ENCODE data around the gene CSF1R.

Gene CSF1R

DNA sequence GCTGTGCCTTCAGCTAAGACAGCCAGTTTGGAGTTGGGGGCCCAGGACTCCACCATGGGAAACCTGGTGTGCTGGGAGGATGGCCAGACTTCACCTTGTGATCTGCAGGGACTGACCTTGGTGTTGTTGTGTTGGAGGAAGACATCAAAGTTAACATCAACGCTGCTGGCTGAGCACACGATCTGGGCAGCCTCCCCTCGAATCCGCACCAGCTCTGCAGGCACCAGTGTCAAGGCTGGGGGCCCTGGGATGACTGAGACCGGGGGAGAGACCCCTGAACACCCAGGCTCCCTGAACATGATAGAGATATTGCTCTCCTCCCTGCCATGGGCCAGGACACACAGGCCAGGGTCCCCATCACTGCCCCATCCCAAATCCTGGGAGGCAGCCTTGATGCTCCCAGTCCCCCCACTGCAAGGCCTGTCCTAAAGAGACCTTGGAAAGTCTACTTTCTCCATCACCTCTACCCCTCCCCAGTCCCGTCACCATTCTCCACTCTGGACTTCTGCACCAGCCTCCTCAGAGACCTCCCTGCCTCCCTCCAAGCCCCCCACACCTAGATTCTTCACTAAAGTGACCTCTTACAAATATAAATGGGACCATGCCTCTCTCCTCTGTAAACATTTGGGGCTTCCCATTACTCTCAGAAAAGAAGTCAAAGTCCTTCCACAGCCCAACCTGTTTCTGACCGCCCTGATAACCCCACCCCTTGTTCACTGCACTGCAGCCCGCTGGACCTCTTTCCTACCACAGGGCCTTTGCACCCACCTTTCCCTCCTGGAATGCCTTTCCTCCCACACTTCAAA is 8.2 kb downstream of the CSF1R start:
- DNase-seq (ENCODE audit: low read depth, low spot score) = no peak
- no peak overlapping the region for H3K4me3 ChIP-seq (ENCODE audit: low read length)

DNA sequence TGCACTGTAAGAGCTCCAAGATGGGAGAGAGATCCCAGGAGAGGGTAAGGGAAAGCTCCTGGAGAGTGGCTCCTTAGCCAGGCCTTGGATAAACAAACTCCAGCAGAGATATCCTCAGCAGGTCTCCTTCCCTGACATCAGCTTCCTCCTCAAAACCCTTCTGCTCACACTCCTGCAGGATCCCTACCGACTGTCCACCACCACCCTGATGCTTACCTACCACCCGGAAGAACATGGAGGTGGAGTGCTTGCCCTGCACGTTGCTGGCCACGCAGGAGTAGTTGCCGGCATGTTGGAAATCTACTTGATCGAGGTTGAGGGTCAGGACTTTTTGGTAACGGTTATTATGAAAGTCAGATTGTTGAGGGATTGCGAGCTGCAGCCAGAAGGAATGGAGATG is 9.3 kb downstream of the CSF1R start:
- no peak for DNase-seq (ENCODE audit: low read depth, low spot score)

DNA sequence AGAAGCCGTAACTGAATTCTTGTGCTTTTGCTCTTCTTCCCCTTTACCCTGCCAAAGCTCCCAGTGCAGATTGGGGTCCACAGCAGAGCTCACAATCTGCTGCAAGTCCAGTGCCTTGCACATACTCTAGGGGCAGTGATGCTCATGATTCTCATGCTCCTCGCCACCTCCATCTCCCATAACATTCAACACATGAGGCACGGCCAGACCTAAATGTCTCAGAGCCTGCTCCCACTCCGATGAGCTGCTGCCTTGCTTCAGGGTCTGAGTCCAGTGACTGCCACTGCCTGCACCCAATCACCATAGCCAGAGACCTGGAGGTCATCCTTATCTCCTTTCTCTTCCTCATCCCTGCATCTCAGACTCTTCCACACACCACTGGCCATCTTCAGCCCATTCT is 10.5 kb downstream of the CSF1R start:
- DNase-seq (ENCODE audit: low read depth, low spot score) = no peak
- no peak overlapping the region for H3K4me3 ChIP-seq (ENCODE audit: low read length)

More for the DNA sequence above, 9.3 kb downstream of the CSF1R start:
- H3K4me3 ChIP-seq (ENCODE audit: low read length) = no peak overlapping the region

DNA sequence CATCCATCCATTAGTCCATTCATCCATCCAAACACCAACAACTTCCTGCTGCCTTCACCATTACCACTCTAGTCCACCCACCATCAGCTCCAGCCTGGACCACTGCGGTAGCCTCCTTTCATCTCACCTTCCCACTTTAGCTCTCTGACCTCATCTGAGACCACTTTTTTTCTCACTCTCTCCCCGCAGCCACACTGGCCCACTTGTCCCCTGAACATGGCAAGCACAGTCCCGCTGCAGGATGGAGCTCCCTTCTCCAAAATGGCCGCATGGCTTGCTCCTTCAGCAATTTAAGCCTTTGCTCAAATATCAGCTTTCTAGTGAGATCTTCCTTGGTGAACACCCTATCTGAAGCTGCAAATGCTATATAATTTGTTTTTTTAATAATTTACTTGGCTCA is 11.1 kb downstream of the CSF1R start:
- H3K4me3 ChIP-seq (ENCODE audit: low read length) = no peak overlapping the region
- no peak for DNase-seq (ENCODE audit: low read depth, low spot score)

DNA sequence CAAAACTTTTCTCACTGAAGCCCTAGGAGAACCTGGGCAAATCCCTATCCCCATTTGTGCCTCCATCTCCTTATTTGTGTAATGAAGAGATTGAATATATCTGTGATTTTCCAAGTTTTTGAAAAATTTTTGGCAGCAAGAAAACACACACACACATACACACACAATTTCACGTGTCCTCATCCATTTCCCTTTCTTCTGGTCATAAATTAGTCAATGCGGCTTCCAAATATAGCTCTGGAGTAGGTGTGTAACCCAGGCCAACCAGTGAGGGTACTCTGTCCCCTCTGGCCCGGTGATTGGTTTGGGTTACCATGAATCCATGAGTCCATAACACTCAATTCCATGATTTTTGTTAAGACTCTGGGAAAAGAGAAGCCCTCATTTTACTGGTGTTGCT is 12.7 kb downstream of the CSF1R start:
- no peak overlapping the region for H3K4me3 ChIP-seq (ENCODE audit: low read length)
- DNase-seq (ENCODE audit: low read depth, low spot score) = no peak

GRCh38 chr5:150073086-150073625 is 13.2 kb downstream of the CSF1R start:
- H3K4me3 ChIP-seq (ENCODE audit: low read length) = no peak overlapping the region
- no peak for DNase-seq (ENCODE audit: low read depth, low spot score)

DNA sequence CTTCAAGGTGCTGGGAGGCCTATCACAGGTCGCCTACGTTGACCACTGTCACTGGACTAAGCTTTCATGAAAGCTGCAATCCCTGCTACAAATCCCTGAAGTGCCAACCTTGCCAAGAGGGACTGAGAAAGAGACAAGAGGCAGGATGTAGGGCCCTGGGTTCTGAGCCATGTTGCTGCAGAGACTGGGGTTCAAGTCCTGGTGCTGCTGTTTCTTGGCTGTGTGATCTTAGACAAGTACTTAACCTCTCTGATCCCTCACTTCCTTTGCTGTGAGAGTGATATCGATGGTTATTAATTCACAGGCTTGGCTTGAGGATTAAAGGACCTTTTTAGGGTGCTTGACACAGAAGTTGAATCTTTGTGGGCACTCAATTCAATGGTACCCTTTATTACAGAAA is 15.5 kb downstream of the CSF1R start:
- no peak overlapping the region for H3K4me3 ChIP-seq (ENCODE audit: low read length)
- no peak for DNase-seq (ENCODE audit: low read depth, low spot score)

GRCh38 chr5:150069672-150070627 is 16.4 kb downstream of the CSF1R start:
- DNase-seq (ENCODE audit: low read depth, low spot score) = no peak
- H3K4me3 ChIP-seq (ENCODE audit: low read length) = no peak overlapping the region

GRCh38 chr5:150068961-150069645 is 17.3 kb downstream of the CSF1R start:
- DNase-seq (ENCODE audit: low read depth, low spot score) = no peak
- no peak overlapping the region for H3K4me3 ChIP-seq (ENCODE audit: low read length)

DNA sequence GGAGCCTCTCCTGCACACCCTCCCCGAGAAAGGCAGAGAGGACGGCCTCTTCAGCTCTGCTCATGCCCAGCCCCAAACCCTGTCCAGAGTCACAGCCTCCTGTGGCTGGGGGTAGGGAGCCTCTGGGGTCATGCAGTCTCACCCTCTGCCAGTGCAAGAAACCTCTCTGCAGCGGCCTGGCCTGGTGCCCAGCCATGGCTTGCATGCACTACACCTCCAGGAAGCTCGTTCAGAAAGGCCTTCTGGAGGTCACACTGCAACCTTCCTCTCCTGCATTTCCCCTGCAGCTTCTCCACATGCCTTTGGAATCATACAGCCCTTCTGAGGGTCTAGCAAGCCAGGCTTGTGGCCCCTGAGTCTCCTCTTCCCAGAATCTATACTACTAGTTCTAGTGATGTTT is 17.9 kb downstream of the CSF1R start:
- DNase-seq (ENCODE audit: low read depth, low spot score) = no peak
- no peak overlapping the region for H3K4me3 ChIP-seq (ENCODE audit: low read length)

DNA sequence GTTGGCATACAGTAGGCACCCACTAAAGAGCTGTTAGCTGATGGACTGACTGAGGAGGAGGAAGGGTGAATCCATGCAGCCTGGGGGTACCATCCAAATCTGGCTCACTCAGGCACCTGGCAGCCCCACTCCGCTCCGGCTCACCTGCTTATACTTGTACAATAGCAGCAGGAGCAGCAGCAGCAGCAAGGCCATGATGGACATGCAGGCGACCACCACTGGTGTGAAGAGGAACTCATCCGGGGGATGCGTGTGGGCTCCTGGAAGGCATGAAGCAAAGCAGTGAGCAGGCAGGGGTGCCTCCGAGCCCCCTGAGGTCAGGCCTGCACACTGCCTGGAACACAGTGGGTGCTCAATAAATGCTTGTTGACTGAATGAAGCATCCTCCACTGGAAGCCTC is 18.3 kb downstream of the CSF1R start:
- DNase-seq (ENCODE audit: low read depth, low spot score) = no peak
- H3K4me3 ChIP-seq (ENCODE audit: low read length) = no peak overlapping the region

DNA sequence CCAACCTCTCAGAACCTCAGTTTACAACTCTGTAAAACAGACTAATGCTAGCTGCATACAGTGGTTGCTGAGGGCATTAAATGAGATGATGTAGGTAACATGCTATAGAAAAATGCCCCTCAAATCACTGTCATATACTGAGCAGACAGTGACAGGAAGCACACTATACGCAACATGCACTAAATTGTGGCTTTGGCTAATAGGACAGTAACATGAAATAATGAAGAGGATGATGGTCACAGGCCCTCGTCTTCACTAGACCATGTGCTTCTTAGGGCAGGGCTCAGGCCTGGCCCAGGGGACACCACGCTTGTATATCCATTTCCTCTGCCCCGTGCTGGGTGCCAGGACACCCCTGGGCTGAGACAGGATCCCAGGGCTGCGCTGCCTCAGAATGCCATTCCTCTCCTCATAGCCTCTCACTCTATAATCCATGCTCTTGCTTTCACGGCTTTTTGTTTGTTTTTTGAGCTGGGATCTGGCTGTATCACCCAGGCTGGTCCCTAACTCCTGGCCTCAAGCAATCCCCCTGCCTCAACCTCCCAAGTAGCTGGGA is 18.9 kb downstream of the CSF1R start:
- DNase-seq (ENCODE audit: low read depth, low spot score) = no peak
- H3K4me3 ChIP-seq (ENCODE audit: low read length) = no peak overlapping the region

GRCh38 chr5:150066901-150067396 is 19.4 kb downstream of the CSF1R start:
- H3K4me3 ChIP-seq (ENCODE audit: low read length) = no peak overlapping the region
- no peak for DNase-seq (ENCODE audit: low read depth, low spot score)

- H3K4me3 ChIP-seq (ENCODE audit: low read length) = no peak overlapping the region
- DNase-seq (ENCODE audit: low read depth, low spot score) = no peak
Observed at GRCh38 chr5:150066436-150066835, 19.9 kb downstream of the CSF1R start.

DNA sequence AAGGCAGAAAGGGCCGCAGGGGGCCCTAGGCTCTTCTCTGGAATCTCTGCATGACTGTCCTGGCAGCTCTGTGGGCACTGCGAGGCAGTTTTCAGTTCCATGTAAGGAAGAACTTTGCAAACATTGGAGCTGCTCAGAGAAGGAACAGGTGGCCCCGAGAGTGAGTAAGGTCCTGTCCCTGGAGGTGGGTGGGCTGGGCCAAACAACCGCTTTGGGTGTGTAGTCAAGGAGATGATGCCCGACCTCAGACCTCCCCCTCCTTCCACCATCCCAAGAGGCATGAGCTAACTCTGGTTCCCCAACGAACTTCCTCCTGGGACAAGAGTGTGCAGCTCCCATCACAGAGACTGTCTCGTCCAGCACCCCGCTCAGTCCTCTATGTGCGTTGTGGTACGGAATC is 20.5 kb downstream of the CSF1R start:
- no peak overlapping the region for H3K4me3 ChIP-seq (ENCODE audit: low read length)
- no peak for DNase-seq (ENCODE audit: low read depth, low spot score)

GRCh38 chr5:150065346-150065745 is 21.0 kb downstream of the CSF1R start:
- DNase-seq (ENCODE audit: low read depth, low spot score) = no peak
- no peak overlapping the region for H3K4me3 ChIP-seq (ENCODE audit: low read length)

DNA sequence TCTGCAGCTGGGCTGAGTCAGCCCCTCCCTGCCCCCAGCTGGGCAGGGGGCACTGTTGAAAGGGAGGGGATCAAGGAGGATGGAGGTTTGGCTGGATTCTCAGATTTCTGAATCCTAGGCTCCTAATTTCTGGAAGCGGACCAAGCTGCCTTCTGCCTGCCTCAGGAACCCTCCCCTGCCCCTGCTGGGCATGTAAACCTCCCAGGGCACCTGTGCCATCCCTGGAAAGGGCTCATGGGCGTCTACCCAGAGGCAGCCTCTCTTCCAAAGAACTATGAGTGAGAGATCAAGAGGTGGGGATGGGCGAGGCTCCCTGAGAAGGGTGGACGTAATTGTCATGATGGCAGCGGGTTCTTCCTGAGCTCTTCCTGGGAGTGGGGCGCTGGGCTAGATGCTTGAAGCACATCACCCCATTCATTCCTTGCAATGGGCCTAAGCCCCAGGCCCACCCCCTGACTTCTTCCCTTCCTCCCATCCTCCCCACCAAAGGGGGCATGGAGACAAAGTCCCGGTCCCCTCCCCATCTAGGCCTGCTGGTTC is 21.6 kb downstream of the CSF1R start:
- no peak for DNase-seq (ENCODE audit: low read depth, low spot score)
- H3K4me3 ChIP-seq (ENCODE audit: low read length) = no peak overlapping the region

DNA sequence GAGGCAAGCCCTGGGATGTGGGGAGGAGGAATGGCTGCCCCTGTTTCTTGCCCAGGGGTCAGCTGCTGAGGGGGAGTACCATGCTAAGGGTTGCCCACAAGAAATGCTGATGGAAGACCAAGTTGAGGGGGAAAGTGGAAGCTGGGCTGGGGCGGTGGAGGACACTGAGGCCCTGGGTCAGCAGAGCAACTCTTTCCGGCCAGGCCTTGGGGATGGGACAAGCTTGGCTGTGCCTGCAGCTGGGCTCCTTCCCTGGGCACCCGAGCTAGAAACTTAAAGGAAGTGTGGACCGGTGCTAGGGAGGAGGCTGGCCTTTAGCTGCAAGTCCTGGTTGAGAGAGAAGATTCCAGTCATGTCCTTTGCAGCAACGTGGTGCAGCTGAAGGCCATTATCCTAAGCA is 22.7 kb downstream of the CSF1R start:
- no peak for DNase-seq (ENCODE audit: low read depth, low spot score)
- no peak overlapping the region for H3K4me3 ChIP-seq (ENCODE audit: low read length)

Data from Jurkat, Clone E6-1 (cell line).